DLD1 (cell line): ENCODE measurements around the gene PDAP1.
"Not testable (repeated sequence)": the region's sequence is repeated elsewhere in the genome, so short reads cannot be mapped to it uniquely, and the experiment has no call there.

Experiments
- in situ Hi-C: cut with HindIII; loops from 2 replicates; pipeline ENCODE4 v1.10.0; 2017; ENCODE audit warnings: low sequenced_read_pairs

The PDAP1 gene, protein sequence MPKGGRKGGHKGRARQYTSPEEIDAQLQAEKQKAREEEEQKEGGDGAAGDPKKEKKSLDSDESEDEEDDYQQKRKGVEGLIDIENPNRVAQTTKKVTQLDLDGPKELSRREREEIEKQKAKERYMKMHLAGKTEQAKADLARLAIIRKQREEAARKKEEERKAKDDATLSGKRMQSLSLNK

DNA sequence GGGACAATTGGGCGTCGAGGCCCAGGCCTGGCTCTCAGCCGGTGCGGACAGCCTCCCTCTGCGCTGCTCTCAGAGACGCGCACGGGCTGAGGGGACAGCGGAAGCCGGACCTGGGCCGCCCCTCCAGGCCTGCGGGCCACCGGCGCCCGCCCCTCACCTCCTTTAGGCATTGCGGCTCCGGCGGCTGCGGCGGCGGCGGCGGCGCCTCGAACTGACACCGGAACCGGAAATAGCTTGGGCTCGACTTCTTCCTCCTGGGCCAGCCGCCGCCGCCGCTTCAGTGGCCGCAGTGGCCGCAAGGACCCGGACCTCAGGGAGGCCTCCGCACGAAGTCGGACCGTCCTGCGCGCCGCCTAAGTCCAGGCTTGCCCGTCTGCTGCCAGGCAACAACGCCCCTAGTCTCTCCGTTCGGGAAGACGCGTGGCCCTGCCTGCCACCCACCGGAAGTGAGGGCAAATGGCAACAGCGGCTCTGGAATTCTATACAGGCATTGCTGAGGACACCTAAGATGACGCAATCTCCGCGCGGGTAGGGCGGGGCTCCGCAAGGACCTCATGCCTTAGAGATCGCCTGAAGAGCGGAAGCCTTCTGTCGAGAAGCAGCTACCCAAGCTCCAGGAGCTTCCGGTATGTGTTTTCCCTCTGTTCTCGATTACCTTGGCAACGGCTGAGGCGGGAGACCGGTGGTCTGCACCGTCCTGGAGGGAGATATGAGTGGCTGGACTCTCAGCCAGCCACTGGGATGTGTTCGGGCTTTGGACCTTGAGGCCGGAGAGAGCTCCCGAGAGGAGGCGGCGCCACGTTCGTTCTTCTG lies at the start of gene PDAP1, which contains the start of gene BUD31:
PDAP1 (minus strand) TSS at position 219 of the 813 bp plus-strand sequence; CDS start at position 170, 49 bp downstream.
BUD31 (plus strand) TSS at position 591 of the 813 bp plus-strand sequence. CDS start 2,124 bp downstream, outside the sequence.
- in situ Hi-C loops: no loop called here

DNA sequence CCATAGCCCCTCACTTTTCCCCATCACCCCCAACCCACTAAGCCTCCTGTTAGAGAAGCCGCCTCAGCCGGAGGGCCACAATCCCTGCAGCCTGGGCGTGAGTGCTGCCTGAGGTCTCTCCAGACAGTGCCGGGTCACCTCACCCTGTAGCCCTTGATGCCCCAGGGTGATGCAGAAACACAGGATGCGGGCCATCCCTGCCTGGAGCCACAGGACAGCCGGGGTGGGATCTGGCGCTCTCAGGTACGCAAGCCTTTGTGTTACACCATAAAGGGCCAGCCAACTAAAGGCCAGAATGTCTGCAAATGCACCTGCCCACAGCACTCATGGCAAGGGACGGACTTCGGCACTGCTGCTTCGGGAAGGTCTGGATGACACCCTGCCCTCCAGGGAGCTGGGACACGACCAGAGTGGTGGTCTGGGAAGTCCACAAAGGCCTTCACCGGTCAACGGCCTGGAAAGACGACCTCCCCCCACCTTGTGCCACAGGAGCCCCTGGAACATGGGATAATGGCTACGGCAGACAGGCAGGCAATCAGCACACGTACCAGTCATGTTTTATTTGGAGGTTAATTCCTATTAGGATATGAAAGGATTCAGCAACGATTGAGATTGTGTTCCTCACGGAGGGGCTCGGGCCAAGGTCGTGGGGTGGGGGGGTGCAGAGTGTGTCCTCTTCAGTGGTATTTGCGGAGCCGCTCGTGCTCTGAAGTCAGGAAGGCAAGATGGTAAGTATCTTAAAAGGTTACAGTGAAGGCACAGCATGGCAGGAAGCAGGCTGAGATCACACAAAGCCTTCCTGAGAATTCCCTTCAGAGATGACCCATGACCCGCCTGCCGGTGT lies 49.5 kb upstream of the PDAP1 start:
- in situ Hi-C loops: no loop called here

DNA sequence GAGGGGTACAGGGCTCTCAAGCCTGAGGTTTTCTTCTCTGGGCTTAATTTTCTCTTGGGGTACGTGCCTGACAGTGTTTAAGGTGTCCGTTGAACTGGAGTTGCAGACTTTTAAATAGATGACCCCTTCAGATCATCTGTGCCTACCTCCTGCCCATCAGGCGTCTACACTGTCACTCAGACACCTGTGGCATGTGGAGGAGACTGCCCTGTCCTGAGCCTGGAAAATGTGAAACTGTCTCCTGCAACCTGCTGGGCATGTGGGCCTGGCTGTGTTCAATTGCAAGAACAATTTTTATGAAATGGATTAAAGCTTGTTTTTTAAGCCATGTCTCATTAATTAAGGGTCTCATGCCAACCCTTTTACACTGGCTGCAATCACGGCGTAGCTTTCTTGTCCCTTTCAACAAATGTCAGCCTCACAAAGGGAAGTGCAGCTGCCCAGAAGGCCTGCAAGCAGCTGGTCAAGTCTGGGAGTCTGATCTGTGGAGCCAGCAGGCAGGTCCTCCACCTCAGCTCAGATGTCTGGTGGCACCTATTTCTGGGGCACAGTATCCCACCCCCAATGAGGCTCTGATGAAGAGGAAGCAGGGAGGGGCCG lies 48.8 kb upstream of the PDAP1 start:
- in situ Hi-C loops: no loop called here

DNA sequence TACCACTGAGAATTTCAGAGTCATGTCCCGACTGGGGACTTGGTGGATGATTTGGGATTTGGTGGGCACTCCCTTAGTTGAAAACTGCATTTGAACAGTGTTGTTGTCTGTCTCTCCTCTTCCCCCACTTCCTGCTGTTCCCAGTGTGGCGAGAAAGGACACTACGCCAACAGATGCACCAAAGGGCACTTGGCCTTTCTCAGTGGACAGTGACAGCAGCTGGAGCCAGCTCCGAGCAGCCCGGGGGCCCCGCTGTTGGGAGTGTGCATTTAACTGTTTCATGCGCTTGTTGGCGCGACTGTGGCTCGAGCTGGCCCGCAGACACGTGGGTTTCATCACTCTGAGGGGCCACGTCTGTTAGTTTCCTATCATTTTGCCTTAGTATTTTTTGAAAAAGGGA lies 47.9 kb upstream of the PDAP1 start:
- in situ Hi-C loops: no loop called here

DNA sequence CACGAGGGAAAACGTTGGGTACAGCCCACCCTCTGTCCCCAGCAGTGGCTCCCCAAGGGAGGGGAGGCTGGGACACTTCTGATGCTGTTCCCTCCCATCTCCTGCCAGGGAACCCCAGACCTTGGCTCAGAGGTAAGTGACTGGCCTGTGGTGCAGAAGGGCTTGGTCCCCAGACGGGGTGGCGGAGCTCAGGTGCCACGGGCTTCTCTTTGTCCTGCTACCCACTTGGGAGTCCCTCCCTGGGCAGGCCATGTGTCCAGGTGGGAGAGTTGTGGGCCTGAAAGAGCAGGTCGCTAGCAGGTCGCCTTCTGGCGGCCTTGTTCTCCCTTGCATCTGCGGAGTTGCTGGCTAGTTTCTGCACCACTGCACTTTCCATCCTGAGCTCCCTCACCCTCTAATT lies 47.5 kb upstream of the PDAP1 start:
- in situ Hi-C loops: no loop called here

DNA sequence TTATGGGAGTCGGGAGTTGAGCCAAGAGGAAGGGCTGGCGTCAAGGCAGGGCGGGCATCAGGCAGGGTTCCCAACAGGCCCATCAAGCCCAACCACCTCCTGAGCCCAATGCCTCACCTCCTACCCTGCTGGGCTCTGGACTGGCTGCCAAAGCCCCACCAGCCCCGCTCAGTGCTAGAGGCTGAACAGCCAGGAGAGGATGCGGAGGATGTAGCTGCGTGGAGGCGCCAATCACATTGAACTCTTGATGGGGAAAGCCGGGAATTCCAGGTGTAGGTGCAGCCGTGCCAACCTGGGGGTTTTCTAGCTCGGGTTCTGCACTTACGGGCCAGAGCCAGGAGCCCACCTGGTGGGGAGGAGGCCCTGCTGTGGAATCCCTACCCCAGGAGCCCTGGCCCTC lies 44.7 kb upstream of the PDAP1 start:
- in situ Hi-C loops: no loop called here

DNA sequence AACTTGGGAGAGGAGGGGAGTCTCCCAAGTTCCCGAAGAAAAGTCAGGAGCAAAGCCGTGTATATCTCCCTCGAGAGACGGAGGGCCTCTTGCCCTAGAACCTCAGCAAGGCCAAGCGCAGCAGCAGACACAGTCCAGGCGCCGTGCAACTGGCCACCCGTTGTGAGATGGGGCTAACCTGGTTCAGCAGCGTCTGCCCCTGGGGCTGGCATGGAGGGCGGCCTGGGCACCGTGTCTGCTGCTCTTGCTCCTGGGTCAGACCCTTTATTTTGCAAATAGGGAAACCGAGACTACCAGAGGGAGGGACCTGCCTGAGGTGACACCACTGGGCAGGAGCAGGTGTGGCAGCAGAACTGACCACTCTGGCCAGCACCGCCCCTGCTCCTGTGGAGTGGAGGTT lies 44.1 kb upstream of the PDAP1 start:
- in situ Hi-C loops: no loop called here

DNA sequence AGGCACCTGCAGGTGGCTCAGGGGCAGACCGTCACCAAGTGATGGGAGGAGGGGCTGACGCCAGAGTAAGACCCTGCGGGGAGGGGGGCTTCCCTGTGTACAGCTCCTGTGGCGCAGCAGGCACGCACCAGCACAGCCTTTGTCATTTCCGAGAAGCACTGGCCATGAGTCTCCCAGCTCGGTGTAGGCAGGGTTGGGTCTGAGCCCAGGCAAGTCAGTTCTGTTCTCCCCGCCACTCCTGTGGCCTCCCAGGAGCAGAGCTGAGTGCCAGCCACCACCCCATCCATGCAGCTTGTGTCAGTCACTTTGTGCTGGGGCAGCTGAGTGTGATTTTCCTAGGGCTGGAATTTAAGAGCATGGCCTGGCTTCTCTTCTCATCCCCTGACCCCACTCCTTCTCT lies 43.5 kb upstream of the PDAP1 start:
- in situ Hi-C loops: no loop called here

DNA sequence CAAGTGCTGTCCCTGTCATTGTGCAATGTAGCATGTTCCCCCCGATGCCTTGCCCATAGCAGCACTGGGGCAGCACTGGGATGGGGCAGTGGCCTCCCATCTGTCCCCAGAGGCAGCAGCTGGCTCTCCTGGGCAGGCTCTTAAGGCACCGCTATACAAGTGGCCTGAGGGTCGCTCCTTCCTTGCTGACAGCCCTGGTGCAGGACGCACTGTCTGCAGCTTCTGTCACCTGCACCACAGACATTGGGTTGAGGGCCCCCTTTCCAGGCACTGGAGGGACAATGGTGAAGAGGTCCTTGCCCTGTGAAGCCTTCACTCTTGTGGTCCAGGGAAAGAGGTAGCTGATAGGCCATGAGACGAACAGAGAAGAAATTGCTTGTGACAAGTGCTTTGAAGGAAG lies 40.9 kb upstream of the PDAP1 start:
- in situ Hi-C loops: no loop called here

DNA sequence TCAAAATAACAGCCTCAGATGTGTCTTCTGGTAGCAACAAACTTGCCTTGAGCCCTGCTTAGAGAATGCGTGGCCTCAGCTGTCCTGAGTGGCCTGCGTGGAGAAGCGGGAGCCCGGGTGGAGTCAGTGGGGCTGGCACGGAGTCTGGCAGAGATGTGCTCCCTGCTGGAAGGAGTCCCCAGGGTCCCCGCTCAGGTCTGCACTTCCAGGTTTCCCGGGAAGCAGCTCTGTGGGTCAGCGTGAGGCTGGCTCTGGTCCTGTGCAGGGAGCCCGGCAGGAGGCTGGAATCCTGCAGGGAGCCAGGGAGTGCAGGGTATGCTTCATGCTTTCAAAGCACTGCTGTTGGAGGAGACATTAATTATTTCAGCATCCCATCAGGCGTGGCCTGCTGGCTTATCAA lies 40.5 kb upstream of the PDAP1 start:
- in situ Hi-C loops: no loop called here

DNA sequence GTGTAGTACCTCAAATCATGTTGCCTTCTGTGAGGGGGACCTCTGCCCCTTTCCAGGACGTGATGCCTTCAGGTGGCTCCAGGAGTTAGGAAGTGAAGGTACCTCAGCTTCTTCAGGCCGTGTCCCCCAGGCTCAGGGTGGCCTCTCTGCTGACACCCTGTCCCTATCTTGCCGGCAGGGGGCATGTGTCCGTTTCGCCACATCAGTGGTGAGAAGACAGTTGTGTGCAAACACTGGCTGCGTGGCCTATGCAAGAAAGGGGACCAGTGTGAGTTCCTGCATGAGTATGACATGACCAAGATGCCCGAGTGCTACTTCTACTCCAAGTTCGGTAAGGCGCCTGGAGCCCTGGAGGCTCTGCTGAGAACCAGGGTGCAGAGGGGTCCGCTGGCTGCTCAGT lies 39.5 kb upstream of the PDAP1 start:
- in situ Hi-C loops: no loop called here

DNA sequence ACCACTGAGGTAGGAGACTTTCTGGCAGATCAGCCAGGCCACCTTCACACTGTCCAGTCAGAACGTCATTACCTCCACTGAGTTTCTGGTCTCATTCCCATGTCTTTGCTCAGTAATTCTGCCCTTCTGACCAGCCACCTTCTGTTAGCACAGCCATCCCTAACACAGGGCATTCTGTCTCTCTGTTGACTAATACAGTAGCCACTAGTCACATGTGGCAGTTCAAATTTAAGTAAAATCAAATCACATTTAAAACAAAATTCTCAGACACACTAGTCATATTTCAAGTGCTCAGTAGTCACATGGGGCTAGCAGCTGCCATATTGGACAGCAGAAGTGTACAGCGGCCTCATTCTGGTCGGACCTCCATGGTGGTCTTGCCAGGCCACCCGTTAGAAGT lies 37.7 kb upstream of the PDAP1 start:
- in situ Hi-C loops: no loop called here

DNA sequence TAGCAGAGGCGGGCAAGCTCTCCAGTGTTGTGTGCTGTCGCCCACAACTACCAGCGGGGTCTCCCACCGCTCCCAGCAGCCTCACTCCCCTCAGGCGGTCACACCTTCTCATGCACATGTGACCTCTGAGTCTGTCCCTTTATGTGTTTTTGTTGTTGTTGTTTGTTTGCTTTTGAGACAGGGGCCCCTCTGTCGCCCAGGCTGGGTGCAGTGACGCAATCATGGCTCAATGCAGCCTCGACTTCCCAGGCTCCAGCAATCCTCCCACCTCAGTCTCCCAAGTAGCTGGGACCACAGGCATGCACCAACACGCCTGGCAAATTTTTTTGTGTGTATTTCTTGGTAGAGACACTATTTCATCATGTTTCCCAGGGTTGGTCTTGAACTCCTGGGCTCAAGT lies 31.8 kb upstream of the PDAP1 start:
- in situ Hi-C loops: no loop called here

DNA sequence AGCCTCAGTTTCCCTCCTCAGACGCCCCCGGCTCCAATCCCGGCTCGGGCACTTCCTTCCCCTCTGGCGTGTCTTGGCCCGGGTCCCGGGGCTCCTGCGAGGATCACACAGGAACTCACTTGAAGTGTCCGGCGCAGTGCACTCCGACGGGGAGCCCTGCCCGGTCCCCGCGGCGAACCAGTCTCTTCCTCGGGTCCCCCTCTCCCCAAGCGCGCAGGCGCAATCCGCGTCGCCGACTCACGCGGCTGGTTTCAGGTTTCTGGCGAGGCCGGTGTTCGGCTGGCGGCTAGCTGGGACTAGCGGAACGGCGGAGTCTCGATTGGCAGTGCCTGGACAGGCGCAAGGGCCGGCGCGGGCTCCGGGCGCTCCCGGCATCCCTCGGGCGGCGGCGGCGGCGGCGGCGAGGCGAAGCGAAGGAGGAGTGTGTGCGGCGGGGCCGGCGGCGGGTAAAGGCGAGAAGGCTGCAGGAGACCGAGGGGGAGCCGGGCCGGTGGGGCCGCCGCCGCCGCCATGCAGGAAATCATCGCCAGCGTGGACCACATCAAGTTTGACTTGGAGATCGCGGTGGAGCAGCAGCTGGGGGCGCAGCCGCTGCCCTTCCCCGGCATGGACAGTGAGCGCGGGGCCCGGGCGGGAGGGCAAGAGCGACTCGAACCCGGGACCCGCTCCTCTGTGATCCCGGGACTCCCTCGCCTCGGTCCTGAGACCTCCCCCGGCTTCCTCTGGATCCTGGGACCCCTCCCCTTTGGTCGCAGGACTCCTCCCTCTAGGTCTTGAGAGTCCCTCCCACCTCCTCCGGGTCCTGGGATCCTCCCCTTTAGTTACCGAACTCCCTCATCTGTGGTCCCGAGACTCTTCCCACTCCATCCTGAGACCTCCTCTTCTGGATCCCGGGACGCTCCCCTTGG lies 30.4 kb upstream of the PDAP1 start, which contains the start of the genes CPSF4 and PTCD1:
CPSF4 (plus strand) TSS at position 371 of the 908 bp plus-strand sequence; CDS start at position 511, 140 bp downstream.
PTCD1 (minus strand) TSS at position 226 of the 908 bp plus-strand sequence. CDS start 3,556 bp downstream, outside the sequence.
- in situ Hi-C loops: no loop called here

DNA sequence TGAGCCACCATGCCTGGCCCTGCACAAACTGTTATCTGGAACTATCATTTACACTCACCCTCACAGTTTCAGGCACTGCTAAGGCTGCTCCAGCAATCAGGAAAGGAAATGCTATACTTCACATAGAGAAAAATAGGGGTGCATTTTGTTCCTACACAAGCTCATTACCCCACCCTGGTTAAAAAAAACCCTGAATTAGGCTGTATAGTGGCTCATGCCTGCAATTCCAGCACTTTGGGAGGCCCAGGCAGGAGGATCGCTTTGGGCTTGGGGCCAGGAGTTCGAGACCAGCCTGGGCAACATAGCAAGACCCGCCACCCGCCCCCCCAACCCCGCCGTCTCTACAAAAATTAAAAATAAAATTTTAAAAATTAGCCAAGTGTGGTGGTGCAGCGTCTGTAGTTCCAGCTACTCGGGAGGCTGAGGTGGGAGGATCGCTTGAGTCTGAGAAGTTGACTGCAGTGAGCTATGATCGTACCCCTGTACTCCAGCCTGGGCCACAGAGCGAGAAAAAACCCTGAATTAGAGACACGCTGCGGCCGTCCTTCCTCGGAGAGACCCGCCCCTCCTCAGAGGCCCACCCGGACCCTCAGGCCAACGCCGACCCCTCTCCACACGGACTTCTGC lies 29.7 kb upstream of the PDAP1 start:
- in situ Hi-C loops: no loop called here

DNA sequence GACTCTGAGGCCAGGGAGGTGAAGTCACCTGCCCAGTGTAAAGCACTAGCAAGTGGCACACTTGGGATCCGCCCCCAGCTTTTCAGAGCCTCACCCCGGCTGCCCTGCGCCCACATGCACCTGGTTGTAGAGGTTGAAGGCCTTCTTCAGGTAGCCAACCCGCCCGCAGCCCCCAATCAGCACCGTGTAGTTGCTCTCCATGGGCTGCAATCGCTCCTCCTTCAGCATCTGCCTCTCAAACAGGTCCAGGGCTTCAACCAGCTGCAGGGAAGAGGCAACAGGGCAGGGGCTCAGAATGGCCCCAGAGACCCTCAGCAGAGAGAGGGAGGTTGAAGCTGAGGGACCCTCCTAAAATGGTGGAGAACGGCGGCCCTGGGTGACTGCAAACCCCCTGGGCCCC lies 24.8 kb upstream of the PDAP1 start:
- in situ Hi-C loops: no loop called here

DNA sequence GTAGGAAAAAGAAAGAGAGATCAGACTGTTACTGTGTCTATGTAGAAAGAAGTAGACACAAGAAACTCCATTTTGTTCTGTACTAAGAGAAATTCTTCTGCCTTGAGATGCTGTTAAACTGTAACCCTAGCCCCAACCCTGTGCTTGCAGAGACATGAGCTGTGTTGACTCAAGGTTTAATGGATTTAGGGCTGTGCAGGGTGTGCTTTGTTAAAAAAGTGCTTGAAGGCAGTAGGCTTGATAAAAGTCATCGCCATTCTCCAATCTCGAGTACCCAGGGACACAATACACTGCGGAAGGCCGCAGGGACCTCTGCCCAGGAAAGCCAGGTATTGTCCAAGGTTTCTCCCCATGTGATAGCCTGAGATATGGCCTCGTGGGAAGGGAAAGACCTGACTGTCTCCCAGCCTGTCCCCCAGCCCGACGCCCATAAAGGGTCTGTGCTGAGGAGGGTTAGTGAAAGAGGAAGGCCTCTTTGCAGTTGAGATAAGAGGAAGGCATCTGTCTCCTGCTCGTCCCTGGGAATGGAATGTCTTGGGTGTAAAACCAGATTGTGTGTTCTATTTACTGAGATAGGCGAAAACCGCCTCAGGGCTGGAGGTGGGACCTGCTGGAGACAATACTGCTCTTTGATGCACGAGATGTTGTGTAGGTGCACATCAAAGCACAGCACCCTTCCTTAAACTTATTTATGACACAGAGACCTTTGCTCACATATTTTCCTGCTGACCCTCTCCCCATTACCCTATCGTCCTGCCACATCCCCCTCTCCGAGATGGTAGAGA lies 23.6 kb upstream of the PDAP1 start:
- in situ Hi-C loops: not testable (repeated sequence)

DNA sequence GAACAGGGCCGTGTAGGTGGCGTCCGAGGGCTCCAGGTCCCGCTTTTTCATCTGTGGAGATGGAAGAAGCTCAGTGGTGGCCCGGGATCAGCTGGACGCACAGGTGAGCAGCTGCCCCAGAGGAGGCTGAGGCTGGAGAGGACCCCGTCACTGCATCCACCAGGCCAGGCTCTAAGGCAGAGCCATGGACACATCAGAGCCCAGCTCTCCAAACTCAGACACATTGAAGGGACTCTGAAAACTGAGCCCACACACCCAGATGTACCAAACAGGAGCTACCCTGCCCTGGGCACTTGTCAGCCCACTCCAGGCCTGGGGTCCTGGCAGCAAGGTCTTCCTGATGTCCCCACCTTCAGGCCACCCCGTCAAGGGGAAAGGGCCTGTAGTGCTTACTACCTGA lies 21.4 kb upstream of the PDAP1 start:
- in situ Hi-C loops: no loop called here
